GM10847 (cell line): ENCODE results near the gene CLCC1.

Source experiments
- POLR2A ChIP-seq: IDR thresholded peaks from 2 replicates; pipeline ENCODE4 v1.6.1; 2011; ENCODE audit not compliant: insufficient read length; ENCODE audit errors: extremely low read depth

Gene CLCC1

GRCh38 chr1:108963052-108963686, at the start of gene CLCC1:
Gene CLCC1 (minus strand): TSS chr1:108963484. CDS start chr1:108950437, 13,047 bp downstream.
- TF ChIP-seq POLR2A: peak; percentile 91

GRCh38 chr1:109011335-109011734, 48.1 kb upstream of the CLCC1 start:
- no peak for TF ChIP-seq POLR2A

GRCh38 chr1:108983114-108983513, 19.8 kb upstream of the CLCC1 start:
- no peak for TF ChIP-seq POLR2A

GRCh38 chr1:108976658-108977057, 13.4 kb upstream of the CLCC1 start:
- TF ChIP-seq POLR2A: no peak

GRCh38 chr1:108972951-108973350, 9.7 kb upstream of the CLCC1 start:
- no peak for TF ChIP-seq POLR2A

- no peak for TF ChIP-seq POLR2A
Observed at GRCh38 chr1:108969346-108969745, 6.1 kb upstream of the CLCC1 start.

GRCh38 chr1:108962681-108963051, 618 bp downstream of the CLCC1 start:
- no peak for TF ChIP-seq POLR2A

GRCh38 chr1:108961752-108962486, 1.4 kb downstream of the CLCC1 start:
- TF ChIP-seq POLR2A: no peak

GRCh38 chr1:108961198-108961597, 2.1 kb downstream of the CLCC1 start:
- no peak for TF ChIP-seq POLR2A

- no peak for TF ChIP-seq POLR2A
Observed at GRCh38 chr1:108960719-108961118, 2.6 kb downstream of the CLCC1 start.

- no peak for TF ChIP-seq POLR2A
Observed at GRCh38 chr1:108957888-108958287, 5.4 kb downstream of the CLCC1 start.

- TF ChIP-seq POLR2A: no peak
Observed at GRCh38 chr1:108955881-108956280, 7.4 kb downstream of the CLCC1 start.

GRCh38 chr1:108955111-108955510, 8.2 kb downstream of the CLCC1 start:
- no peak for TF ChIP-seq POLR2A

- TF ChIP-seq POLR2A: no peak
Observed at GRCh38 chr1:108953452-108953851, 9.8 kb downstream of the CLCC1 start.

GRCh38 chr1:108951242-108951641, 12.0 kb downstream of the CLCC1 start:
- TF ChIP-seq POLR2A: no peak

GRCh38 chr1:108949044-108949443, 14.2 kb downstream of the CLCC1 start:
- TF ChIP-seq POLR2A: no peak
